Measurements from ENCODE around the gene NUP85. TPM values are rescaled to one million over a fixed set of nuclear protein-coding genes. Genes with fewer than 3 reads are reported as not detected.
"Not testable (repeated sequence)": the region's sequence is repeated elsewhere in the genome, so short reads cannot be mapped to it uniquely, and the experiment has no call there.

Gene NUP85
- polyA plus RNA-seq, 1 donor from 2014 or later, result 84.1 TPM

- Histone ChIP-seq H3K4me2 (ENCODE audit: low read length) (no peak overlapping the region), H3F3A (ENCODE audit: insufficient read depth, low read length, poor library complexity, severe bottlenecking) (no peaks in the 10 kb centered on the region), H3K4me3 (ENCODE audit: low read length) (no peak overlapping the region), H3K36me3 (ENCODE audit: insufficient read depth, low read length) (no peaks in the 10 kb centered on the region), H2AFZ (ENCODE audit: low read depth, low read length) (no peak overlapping the region), H4K20me1 (ENCODE audit: insufficient read depth) (no peaks in the 10 kb centered on the region), H3K9me2 (ENCODE audit: insufficient read depth, low read length) (no peaks in the 10 kb centered on the region), H3K79me2 (replicated peaks; ENCODE audit: insufficient read depth, low read length) (no peaks in the 10 kb centered on the region), H3K27me3 (ENCODE audit: insufficient read depth, low read depth, low read length) (no peaks in the 10 kb centered on the region), H3K9me3 (ENCODE audit: low read length) (no peaks in the 10 kb centered on the region), H3K27ac (ENCODE audit: low read length) (no peak overlapping the region), H3K9ac (ENCODE audit: low read length) (no peak overlapping the region)
- TF ChIP-seq CTCF (IDR thresholded peaks at IDR 0.05; ENCODE audit: poor library complexity, severe bottlenecking), result no peak
- TF ChIP-seq EP300 (conservative IDR thresholded peaks at IDR 0.05; ENCODE audit: poor library complexity, severe bottlenecking), result no peak
- TF ChIP-seq SMC3 (conservative IDR thresholded peaks at IDR 0.05; ENCODE audit: poor library complexity), result no peak
- TF ChIP-seq TAF1 (IDR thresholded peaks at IDR 0.05; ENCODE audit: low read depth), result no peak
- no peak for TF ChIP-seq POLR2AphosphoS5 (IDR thresholded peaks at IDR 0.05)
- TF ChIP-seq MXI1 (conservative IDR thresholded peaks at IDR 0.05; ENCODE audit: poor library complexity, severe bottlenecking), result no peak
- TF ChIP-seq EZH2 (IDR thresholded peaks at IDR 0.05; ENCODE audit: borderline replicate concordance, insufficient read depth, low read length, poor library complexity, severe bottlenecking), result no peak
These were observed 68.7 kb downstream of the NUP85 start for GRCh38 chr17:75273977-75274708.

GRCh38 chr17:75277664-75278071 is 72.2 kb downstream of the NUP85 start:
- no peaks in the 10 kb centered on the region for H3F3A ChIP-seq (ENCODE audit: insufficient read depth, low read length, poor library complexity, severe bottlenecking)
- H4K20me1 ChIP-seq (ENCODE audit: insufficient read depth), result no peaks in the 10 kb centered on the region
- no peaks in the 10 kb centered on the region for H3K27me3 ChIP-seq (ENCODE audit: insufficient read depth, low read depth, low read length)
- H3K79me2 ChIP-seq (replicated peaks; ENCODE audit: insufficient read depth, low read length), result no peaks in the 10 kb centered on the region
- H3K4me2 ChIP-seq (ENCODE audit: low read length), result no peak overlapping the region
- no peak overlapping the region for H3K27ac ChIP-seq (ENCODE audit: low read length)
- H3K9me3 ChIP-seq (ENCODE audit: low read length), result no peaks in the 10 kb centered on the region
- H3K4me3 ChIP-seq (ENCODE audit: low read length), result no peak overlapping the region
- TF ChIP-seq EZH2 (IDR thresholded peaks at IDR 0.05; ENCODE audit: borderline replicate concordance, insufficient read depth, low read length, poor library complexity, severe bottlenecking) (no peak), RAD21 (conservative IDR thresholded peaks at IDR 0.05) (no peak), POLR2AphosphoS5 (IDR thresholded peaks at IDR 0.05) (no peak), CTCF (IDR thresholded peaks at IDR 0.05; ENCODE audit: poor library complexity, severe bottlenecking) (no peak), SMC3 (conservative IDR thresholded peaks at IDR 0.05; ENCODE audit: poor library complexity) (no peak), TAF1 (IDR thresholded peaks at IDR 0.05; ENCODE audit: low read depth) (no peak), EP300 (conservative IDR thresholded peaks at IDR 0.05; ENCODE audit: poor library complexity, severe bottlenecking) (no peak)
- H3K9ac ChIP-seq (ENCODE audit: low read length), result no peak overlapping the region
- H3K36me3 ChIP-seq (ENCODE audit: insufficient read depth, low read length), result no peaks in the 10 kb centered on the region
- H3K9me2 ChIP-seq (ENCODE audit: insufficient read depth, low read length), result no peaks in the 10 kb centered on the region
- H2AFZ ChIP-seq (ENCODE audit: low read depth, low read length), result no peak overlapping the region

- not testable (repeated sequence) for H2AFZ ChIP-seq (ENCODE audit: low read depth, low read length); H3K9me3 ChIP-seq (ENCODE audit: low read length); H4K20me1 ChIP-seq (ENCODE audit: insufficient read depth); H3K36me3 ChIP-seq (ENCODE audit: insufficient read depth, low read length); H3K4me3 ChIP-seq (ENCODE audit: low read length); H3K4me2 ChIP-seq (ENCODE audit: low read length); H3K27me3 ChIP-seq (ENCODE audit: insufficient read depth, low read depth, low read length); H3F3A ChIP-seq (ENCODE audit: insufficient read depth, low read length, poor library complexity, severe bottlenecking); H3K27ac ChIP-seq (ENCODE audit: low read length); H3K79me2 ChIP-seq (replicated peaks; ENCODE audit: insufficient read depth, low read length); H3K9me2 ChIP-seq (ENCODE audit: insufficient read depth, low read length); H3K9ac ChIP-seq (ENCODE audit: low read length)
These were observed 74.7 kb downstream of the NUP85 start for GRCh38 chr17:75280189-75280588.
